Measurements from ENCODE around the gene GYS1. TPM values are rescaled to one million over a fixed set of nuclear protein-coding genes. Genes with fewer than 3 reads are reported as not detected.

Gene GYS1
- total RNA-seq, 2 experiments from 2014 or later: 29.6 to 31.2 TPM

- peaks cover 21% of the 10 kb centered on the region for H3K36me3 Mint-ChIP-seq (ENCODE audit: low read depth)
- H3K4me1 Mint-ChIP-seq (ENCODE audit: low read depth): peaks cover 45% of the 10 kb centered on the region
- H3K4me3 Mint-ChIP-seq: peak overlapping the region; percentile 83
- peak; percentile 30 for DNase-seq
- peak overlapping the region; percentile 88 for H3K27ac Mint-ChIP-seq
- CTCF ChIA-PET: interaction anchor here (0.7 to 3.8 kb wide), 23 partner anchors 9 to 206 kb away, joined by 3 to 22 read pairs (median 5); partner anchors contain the start of genes BCAT2, FTL, LHB and LIN7B
- H3K27me3 Mint-ChIP-seq (ENCODE audit: low read depth): no peaks in the 10 kb centered on the region
- no peaks in the 10 kb centered on the region for H3K9me3 Mint-ChIP-seq
- intact Hi-C loops (cut with micrococcal nuclease): loop anchor here (1.0 to 10.0 kb wide), 12 partner anchors 26 to 628 kb away; partner anchors contain the start of genes CA11, CGB2, FTL and LIN7B
Measured at GRCh38 chr19:48992581-48993174, 431 bp downstream of the GYS1 start.

- Mint-ChIP-seq H3K36me3 (ENCODE audit: low read depth) (peaks cover 20% of the 10 kb centered on the region), H3K27ac (peak overlapping the region; percentile 88), H3K9me3 (no peaks in the 10 kb centered on the region), H3K27me3 (ENCODE audit: low read depth) (no peaks in the 10 kb centered on the region), H3K4me3 (peak overlapping the region; percentile 83), H3K4me1 (ENCODE audit: low read depth) (peaks cover 51% of the 10 kb centered on the region)
- no peak for DNase-seq
- intact Hi-C loops (cut with micrococcal nuclease): loop anchor here (2.0 to 10.0 kb wide), 6 partner anchors 27 to 627 kb away; partner anchors contain the start of genes CA11, LIN7B, SYNGR4 and TMEM143
- CTCF ChIA-PET: interaction anchor here (0.9 to 3.8 kb wide), 7 partner anchors 8 to 207 kb away, joined by 3 to 22 read pairs (median 8); partner anchors contain the start of gene LHB
Measured at GRCh38 chr19:48991873-48992580, 1.1 kb downstream of the GYS1 start.

DNA sequence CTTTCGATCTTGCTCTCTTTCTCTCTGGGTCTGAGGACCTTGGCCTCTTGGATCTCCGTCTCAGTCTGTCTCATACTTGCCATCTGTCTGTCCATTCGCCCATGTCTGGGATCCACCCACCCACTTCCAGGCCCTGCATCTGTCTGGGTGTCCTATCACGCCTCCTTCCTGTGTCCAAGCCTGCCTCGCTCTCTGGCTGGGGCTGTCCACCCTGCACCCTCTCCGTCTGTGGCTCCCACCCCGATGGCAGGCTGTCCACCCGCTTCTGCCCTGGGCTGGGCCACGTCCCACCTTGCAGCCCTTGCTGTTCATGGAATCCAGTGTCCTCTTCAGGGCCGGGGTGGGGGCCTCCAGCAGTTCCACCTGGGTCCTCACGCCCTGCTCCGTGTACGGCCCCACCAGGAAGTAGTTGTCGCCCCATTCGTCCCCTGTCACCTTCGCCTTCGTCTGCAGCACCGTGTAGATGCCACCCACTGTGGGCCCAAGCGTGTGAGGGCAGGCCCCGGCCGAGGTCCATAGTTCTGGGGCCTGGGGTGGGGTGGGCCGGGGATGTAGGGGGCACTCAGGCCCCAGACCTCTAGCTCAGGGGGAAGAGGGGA is 2.0 kb downstream of the GYS1 start:
- CTCF ChIA-PET: interaction anchor here (0.9 kb wide), 1 partner anchor 20 kb away, joined by 3 read pairs; no protein-coding TSS in a partner anchor
- no peaks in the 10 kb centered on the region for H3K9me3 Mint-ChIP-seq
- H3K36me3 Mint-ChIP-seq (ENCODE audit: low read depth): peaks cover 20% of the 10 kb centered on the region
- no peak for DNase-seq
- intact Hi-C loops (cut with micrococcal nuclease): loop anchor here (5.0 to 10.0 kb wide), 3 partner anchors 204 to 626 kb away; partner anchors contain the start of genes CA11, SYNGR4 and TMEM143
- H3K27ac Mint-ChIP-seq: no peak overlapping the region
- no peak overlapping the region for H3K4me3 Mint-ChIP-seq
- peaks cover 51% of the 10 kb centered on the region for H3K4me1 Mint-ChIP-seq (ENCODE audit: low read depth)
- no peaks in the 10 kb centered on the region for H3K27me3 Mint-ChIP-seq (ENCODE audit: low read depth)

- H3K27me3 Mint-ChIP-seq (ENCODE audit: low read depth): no peaks in the 10 kb centered on the region
- CTCF ChIA-PET: no interaction called here
- H3K9me3 Mint-ChIP-seq: no peaks in the 10 kb centered on the region
- no peak overlapping the region for H3K4me3 Mint-ChIP-seq
- H3K36me3 Mint-ChIP-seq (ENCODE audit: low read depth): peaks cover 20% of the 10 kb centered on the region
- no peak for DNase-seq
- peaks cover 51% of the 10 kb centered on the region for H3K4me1 Mint-ChIP-seq (ENCODE audit: low read depth)
- H3K27ac Mint-ChIP-seq: no peak overlapping the region
- intact Hi-C loops (cut with micrococcal nuclease): loop anchor here (5.0 to 10.0 kb wide), 3 partner anchors 204 to 626 kb away; partner anchors contain the start of genes CA11, SYNGR4 and TMEM143
Measured at GRCh38 chr19:48990400-48990799, 2.7 kb downstream of the GYS1 start.

GRCh38 chr19:48989701-48990291 is 3.3 kb downstream of the GYS1 start:
- no peak overlapping the region for H3K4me3 Mint-ChIP-seq
- DNase-seq: no peak
- H3K27me3 Mint-ChIP-seq (ENCODE audit: low read depth): no peaks in the 10 kb centered on the region
- CTCF ChIA-PET: interaction anchor here (1.2 kb wide), 1 partner anchor 8 kb away, joined by 4 read pairs; no protein-coding TSS in a partner anchor
- intact Hi-C loops (cut with micrococcal nuclease): loop anchor here (5.0 to 10.0 kb wide), 3 partner anchors 205 to 625 kb away; partner anchors contain the start of genes CA11, SYNGR4 and TMEM143
- H3K36me3 Mint-ChIP-seq (ENCODE audit: low read depth): peaks cover 15% of the 10 kb centered on the region
- no peaks in the 10 kb centered on the region for H3K9me3 Mint-ChIP-seq
- peaks cover 45% of the 10 kb centered on the region for H3K4me1 Mint-ChIP-seq (ENCODE audit: low read depth)
- no peak overlapping the region for H3K27ac Mint-ChIP-seq

DNA sequence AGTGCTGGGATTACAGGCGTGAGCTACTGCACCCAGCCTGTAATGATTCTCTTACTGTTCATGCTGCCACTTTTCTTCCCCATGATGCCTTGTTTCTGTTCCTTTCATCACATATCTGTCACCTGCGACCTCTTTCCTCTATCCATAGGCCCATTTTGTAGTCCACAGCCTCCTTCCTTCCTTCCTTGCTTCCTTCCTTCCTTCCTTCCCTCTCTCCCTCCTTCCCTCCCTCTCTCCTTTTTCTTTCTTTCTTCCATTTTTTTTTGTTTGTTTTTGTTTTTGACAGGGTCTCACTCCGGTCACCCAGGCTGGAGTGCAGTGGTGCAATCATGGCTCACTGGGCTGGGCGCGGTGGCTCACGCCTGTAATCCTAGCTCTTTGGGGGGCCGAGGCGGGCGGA is 4.2 kb downstream of the GYS1 start:
- Mint-ChIP-seq H3K4me3 (no peak overlapping the region), H3K27me3 (ENCODE audit: low read depth) (no peaks in the 10 kb centered on the region), H3K4me1 (ENCODE audit: low read depth) (peaks cover 40% of the 10 kb centered on the region), H3K9me3 (no peaks in the 10 kb centered on the region), H3K27ac (no peak overlapping the region), H3K36me3 (ENCODE audit: low read depth) (peaks cover 12% of the 10 kb centered on the region)
- DNase-seq: no peak
- intact Hi-C loops (cut with micrococcal nuclease): no loop called here
- CTCF ChIA-PET: interaction anchor here (1.2 kb wide), 1 partner anchor 9 kb away, joined by 4 read pairs; no protein-coding TSS in a partner anchor

GRCh38 chr19:48988286-48988685 is 4.8 kb downstream of the GYS1 start:
- intact Hi-C loops (cut with micrococcal nuclease): no loop called here

GRCh38 chr19:48987323-48987722 is 5.8 kb downstream of the GYS1 start:
- DNase-seq: no peak
- H3K27me3 Mint-ChIP-seq (ENCODE audit: low read depth): no peaks in the 10 kb centered on the region
- no peaks in the 10 kb centered on the region for H3K9me3 Mint-ChIP-seq
- H3K4me3 Mint-ChIP-seq: no peak overlapping the region
- CTCF ChIA-PET: interaction anchor here (1.4 to 1.5 kb wide), 2 partner anchors 12 to 17 kb away, joined by 6 read pairs; no protein-coding TSS in a partner anchor
- H3K36me3 Mint-ChIP-seq (ENCODE audit: low read depth): peaks cover 14% of the 10 kb centered on the region
- intact Hi-C loops (cut with micrococcal nuclease): no loop called here
- H3K27ac Mint-ChIP-seq: no peak overlapping the region
- H3K4me1 Mint-ChIP-seq (ENCODE audit: low read depth): peaks cover 36% of the 10 kb centered on the region

More at GRCh38 chr19:48988286-48988685, 4.8 kb downstream of the GYS1 start:
- Mint-ChIP-seq H3K27ac (no peak overlapping the region), H3K27me3 (ENCODE audit: low read depth) (no peaks in the 10 kb centered on the region), H3K4me3 (no peak overlapping the region), H3K9me3 (no peaks in the 10 kb centered on the region), H3K36me3 (ENCODE audit: low read depth) (peaks cover 11% of the 10 kb centered on the region), H3K4me1 (ENCODE audit: low read depth) (peaks cover 38% of the 10 kb centered on the region)
- CTCF ChIA-PET: no interaction called here
- no peak for DNase-seq

DNA sequence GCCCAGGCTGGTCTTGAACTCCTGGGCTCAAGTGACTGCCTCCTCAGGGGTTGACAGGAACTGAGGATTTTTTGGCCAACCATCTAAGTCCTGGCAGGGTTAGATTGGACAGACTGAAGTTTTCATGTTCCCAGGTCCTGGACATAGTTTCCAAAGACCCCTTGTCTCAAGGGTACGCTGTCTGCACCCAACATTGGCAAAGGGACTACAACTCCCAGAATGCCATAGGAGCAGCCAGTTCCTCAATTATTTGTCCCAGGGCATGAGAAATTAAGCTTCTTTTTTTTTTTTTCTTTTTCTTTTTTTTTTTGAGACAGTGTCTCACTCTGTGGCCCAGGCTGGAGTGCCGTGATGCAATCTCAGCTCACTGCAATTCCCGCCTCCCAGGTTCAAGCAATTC is 6.9 kb downstream of the GYS1 start:
- Mint-ChIP-seq H3K9me3 (no peaks in the 10 kb centered on the region), H3K27ac (no peak overlapping the region), H3K4me3 (no peak overlapping the region), H3K36me3 (ENCODE audit: low read depth) (peaks cover 16% of the 10 kb centered on the region), H3K4me1 (ENCODE audit: low read depth) (peaks cover 28% of the 10 kb centered on the region), H3K27me3 (ENCODE audit: low read depth) (no peaks in the 10 kb centered on the region)
- no peak for DNase-seq
- intact Hi-C loops (cut with micrococcal nuclease): no loop called here
- CTCF ChIA-PET: interaction anchor here (1.4 to 1.5 kb wide), 2 partner anchors 14 to 16 kb away, joined by 6 read pairs; no protein-coding TSS in a partner anchor

DNA sequence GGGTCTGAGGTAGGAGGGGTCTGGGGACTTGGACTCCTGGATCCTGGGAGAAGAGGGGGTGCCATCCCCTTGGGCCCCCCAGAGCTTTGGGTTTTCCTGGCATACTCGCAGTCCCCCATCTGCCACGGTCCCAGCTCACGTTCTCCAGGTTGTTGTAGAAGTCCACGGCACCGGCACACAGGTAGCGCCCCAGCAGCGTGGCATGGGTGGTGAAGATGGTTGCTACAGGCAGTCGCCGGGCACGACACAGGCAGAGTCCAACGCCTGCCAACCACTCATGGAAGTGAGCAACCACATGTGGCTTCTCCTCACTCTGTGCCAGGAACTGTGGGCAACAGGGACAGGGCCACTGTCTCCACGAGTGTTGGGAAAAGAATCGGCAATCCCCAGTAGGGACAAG is 7.4 kb downstream of the GYS1 start:
- intact Hi-C loops (cut with micrococcal nuclease): no loop called here
- Mint-ChIP-seq H3K27ac (no peak overlapping the region), H3K27me3 (ENCODE audit: low read depth) (no peaks in the 10 kb centered on the region), H3K4me3 (no peak overlapping the region), H3K9me3 (no peaks in the 10 kb centered on the region), H3K36me3 (ENCODE audit: low read depth) (peaks cover 16% of the 10 kb centered on the region), H3K4me1 (ENCODE audit: low read depth) (peaks cover 24% of the 10 kb centered on the region)
- DNase-seq: no peak
- CTCF ChIA-PET: interaction anchor here (3.5 kb wide), 1 partner anchor 7 kb away, joined by 19 read pairs; the partner anchor contains the start of genes GYS1 and RUVBL2

DNA sequence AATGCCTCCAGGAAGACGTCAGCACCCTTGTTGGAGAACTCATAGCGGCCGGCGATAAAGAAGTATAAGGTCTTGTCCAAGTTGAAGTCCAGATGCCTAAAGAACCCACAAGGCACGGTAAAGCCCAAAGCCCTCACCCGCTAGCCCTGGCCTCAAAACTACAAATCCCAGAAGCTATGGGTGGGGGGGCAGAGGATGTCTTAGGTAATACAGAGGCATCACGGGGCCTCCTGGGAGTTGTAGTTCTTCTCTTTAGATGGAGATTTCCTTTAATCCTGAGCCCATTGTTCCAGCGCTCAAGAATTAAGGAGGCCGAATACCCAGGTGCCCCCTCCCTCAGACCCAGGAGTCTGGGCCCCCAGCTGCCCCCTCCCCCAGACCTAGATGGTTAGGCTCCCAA is 10.8 kb downstream of the GYS1 start:
- CTCF ChIA-PET: interaction anchor here (1.4 to 3.5 kb wide), 2 partner anchors 11 to 12 kb away, joined by 6 to 19 read pairs; partner anchors contain the start of genes GYS1 and RUVBL2
- intact Hi-C loops (cut with micrococcal nuclease): no loop called here
- Mint-ChIP-seq H3K27me3 (ENCODE audit: low read depth) (no peaks in the 10 kb centered on the region), H3K9me3 (no peaks in the 10 kb centered on the region), H3K27ac (no peak overlapping the region), H3K4me1 (ENCODE audit: low read depth) (peaks cover 7% of the 10 kb centered on the region), H3K4me3 (no peak overlapping the region), H3K36me3 (ENCODE audit: low read depth) (peaks cover 16% of the 10 kb centered on the region)
- DNase-seq: no peak
